ENCODE results near the gene PELI1. TPM values are rescaled to one million over a fixed set of nuclear protein-coding genes. Genes with fewer than 3 reads are reported as not detected.
"Not testable (repeated sequence)": the region's sequence is repeated elsewhere in the genome, so short reads cannot be mapped to it uniquely, and the experiment has no call there.

Gene PELI1
- total RNA-seq, 1 donor from 2014 or later: 33.8 TPM

- H3K27ac Mint-ChIP-seq: peak overlapping the region; percentile 13
- H3K4me3 Mint-ChIP-seq: no peak overlapping the region
- intact Hi-C loops (cut with micrococcal nuclease): no loop called here
- DNase-seq: no peak
- H3K9me3 Mint-ChIP-seq: no peaks in the 10 kb centered on the region
- no peaks in the 10 kb centered on the region for H3K27me3 Mint-ChIP-seq
- peaks cover 47% of the 10 kb centered on the region for H3K4me1 Mint-ChIP-seq
- peaks cover 54% of the 10 kb centered on the region for H3K36me3 Mint-ChIP-seq (ENCODE audit: low read depth)
Observed at GRCh38 chr2:64105670-64106461, 38.4 kb downstream of the PELI1 start.

- H3K4me3 Mint-ChIP-seq: no peak overlapping the region
- peaks cover 44% of the 10 kb centered on the region for H3K4me1 Mint-ChIP-seq
- H3K27me3 Mint-ChIP-seq: no peaks in the 10 kb centered on the region
- intact Hi-C loops (cut with micrococcal nuclease): no loop called here
- no peaks in the 10 kb centered on the region for H3K9me3 Mint-ChIP-seq
- DNase-seq: no peak
- H3K36me3 Mint-ChIP-seq (ENCODE audit: low read depth): peaks cover 53% of the 10 kb centered on the region
- no peak overlapping the region for H3K27ac Mint-ChIP-seq
Observed at GRCh38 chr2:64104933-64105332, 39.3 kb downstream of the PELI1 start.

DNA sequence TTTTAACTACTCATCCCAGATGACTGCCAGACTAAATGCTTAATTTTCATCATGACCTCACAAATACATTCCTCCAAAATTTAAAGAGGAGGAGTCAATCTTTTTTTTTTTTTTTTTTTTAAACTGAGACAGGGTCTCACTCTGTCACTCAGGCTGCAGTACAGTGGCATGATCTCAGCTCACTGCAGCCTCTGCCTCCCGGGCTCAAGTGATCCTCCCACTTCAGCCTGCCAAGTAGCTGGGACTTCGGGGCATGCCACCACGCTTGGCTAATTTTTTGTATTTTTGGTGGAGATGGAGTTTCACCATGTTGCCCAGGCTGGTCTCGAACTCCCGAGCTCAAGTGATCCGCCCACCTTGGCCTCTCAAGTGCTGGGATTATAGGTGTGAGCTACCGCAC, 41.5 kb downstream of the PELI1 start:
- H3K4me3 Mint-ChIP-seq; H3K27me3 Mint-ChIP-seq; intact Hi-C loops (cut with micrococcal nuclease); H3K9me3 Mint-ChIP-seq; DNase-seq: not testable (repeated sequence)
- H3K27ac Mint-ChIP-seq: peak overlapping the region; percentile 71
- peaks cover 62% of the 10 kb centered on the region for H3K36me3 Mint-ChIP-seq (ENCODE audit: low read depth)
- peaks cover 40% of the 10 kb centered on the region for H3K4me1 Mint-ChIP-seq

- H3K4me1 Mint-ChIP-seq: peaks cover 37% of the 10 kb centered on the region
- peaks cover under 1% of the 10 kb centered on the region for H3K9me3 Mint-ChIP-seq
- H3K27me3 Mint-ChIP-seq: no peaks in the 10 kb centered on the region
- intact Hi-C loops (cut with micrococcal nuclease): loop anchor here (1.0 to 2.0 kb wide), 11 partner anchors 13 to 225 kb away; partner anchors contain the start of gene PELI1
- H3K27ac Mint-ChIP-seq: peak overlapping the region; percentile 85
- peaks cover 65% of the 10 kb centered on the region for H3K36me3 Mint-ChIP-seq (ENCODE audit: low read depth)
- no peak for DNase-seq
- H3K4me3 Mint-ChIP-seq: peak overlapping the region; percentile 18
Observed at GRCh38 chr2:64101141-64101591, 43.1 kb downstream of the PELI1 start.

- Mint-ChIP-seq H3K4me1 (peaks cover 33% of the 10 kb centered on the region), H3K27ac (peak overlapping the region; percentile 85), H3K4me3 (peak overlapping the region; percentile 18), H3K36me3 (ENCODE audit: low read depth) (peaks cover 65% of the 10 kb centered on the region)
- not testable (repeated sequence) for DNase-seq, H3K27me3 Mint-ChIP-seq, H3K9me3 Mint-ChIP-seq
- intact Hi-C loops (cut with micrococcal nuclease): loop anchor here (2.0 kb wide), 1 partner anchor 36 kb away; no protein-coding TSS in a partner anchor
Observed at GRCh38 chr2:64100584-64100983, 43.6 kb downstream of the PELI1 start.

DNA sequence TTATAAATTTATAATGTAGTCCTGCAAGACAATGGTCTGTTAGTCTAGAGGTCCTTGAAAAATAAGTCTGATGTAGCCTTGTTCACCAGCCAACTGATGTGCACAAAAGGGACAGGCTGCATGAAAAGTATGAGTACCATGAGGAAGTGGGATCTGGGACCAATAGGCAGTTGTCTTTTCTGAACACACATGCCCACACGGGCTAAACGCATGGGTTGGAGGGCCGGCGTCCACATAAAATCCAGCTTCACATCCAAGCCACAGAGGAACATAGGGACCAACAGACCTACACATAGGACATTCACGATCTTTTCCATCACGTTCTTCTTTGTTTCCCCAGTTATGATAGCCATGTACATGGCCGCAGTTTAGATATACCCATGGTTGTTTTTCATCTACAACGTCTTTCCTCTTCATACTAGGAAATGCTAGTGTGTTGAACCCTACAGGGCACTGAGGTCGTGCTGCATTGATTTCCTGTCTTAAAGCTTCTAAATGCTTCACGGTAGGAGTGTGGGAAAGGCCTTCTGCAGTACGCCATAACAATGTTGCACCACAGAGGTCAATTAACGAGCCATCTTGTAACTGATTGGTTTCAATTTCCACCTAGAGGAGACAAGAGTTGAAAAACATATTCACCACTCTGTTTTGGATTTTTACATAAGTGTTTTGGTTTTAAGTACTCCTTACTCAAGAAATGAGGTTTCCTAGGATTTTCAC, 49.4 kb downstream of the PELI1 start:
- H3K4me1 Mint-ChIP-seq: peaks cover 15% of the 10 kb centered on the region
- H3K36me3 Mint-ChIP-seq (ENCODE audit: low read depth): peaks cover 73% of the 10 kb centered on the region
- H3K9me3 Mint-ChIP-seq: peaks cover 4% of the 10 kb centered on the region
- DNase-seq: no peak
- no peaks in the 10 kb centered on the region for H3K27me3 Mint-ChIP-seq
- intact Hi-C loops (cut with micrococcal nuclease): no loop called here
- no peak overlapping the region for H3K27ac Mint-ChIP-seq
- H3K4me3 Mint-ChIP-seq: no peak overlapping the region

DNA sequence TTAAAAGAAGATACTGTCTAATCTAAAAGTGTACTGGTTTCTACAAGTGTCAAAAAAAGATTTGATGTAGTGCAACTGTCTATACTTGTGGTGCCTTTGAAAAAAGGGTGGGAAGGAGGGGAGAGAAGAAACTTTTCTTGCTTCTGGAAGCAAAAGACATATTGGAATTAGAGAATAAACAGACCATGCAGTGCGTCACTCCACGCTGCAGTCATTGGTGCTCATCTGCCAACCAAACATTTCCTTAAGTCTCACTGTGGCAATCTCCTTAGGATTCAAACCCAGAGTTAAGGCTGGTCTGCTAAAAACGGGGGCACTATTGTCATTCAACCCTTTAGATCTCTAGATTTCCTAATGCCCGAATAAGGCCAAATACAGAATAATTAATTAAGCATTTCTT, 50.9 kb downstream of the PELI1 start:
- intact Hi-C loops (cut with micrococcal nuclease): no loop called here
- H3K4me1 Mint-ChIP-seq: peaks cover 11% of the 10 kb centered on the region
- DNase-seq: no peak
- no peak overlapping the region for H3K27ac Mint-ChIP-seq
- peaks cover 4% of the 10 kb centered on the region for H3K9me3 Mint-ChIP-seq
- no peak overlapping the region for H3K4me3 Mint-ChIP-seq
- H3K27me3 Mint-ChIP-seq: no peaks in the 10 kb centered on the region
- H3K36me3 Mint-ChIP-seq (ENCODE audit: low read depth): peaks cover 59% of the 10 kb centered on the region

DNA sequence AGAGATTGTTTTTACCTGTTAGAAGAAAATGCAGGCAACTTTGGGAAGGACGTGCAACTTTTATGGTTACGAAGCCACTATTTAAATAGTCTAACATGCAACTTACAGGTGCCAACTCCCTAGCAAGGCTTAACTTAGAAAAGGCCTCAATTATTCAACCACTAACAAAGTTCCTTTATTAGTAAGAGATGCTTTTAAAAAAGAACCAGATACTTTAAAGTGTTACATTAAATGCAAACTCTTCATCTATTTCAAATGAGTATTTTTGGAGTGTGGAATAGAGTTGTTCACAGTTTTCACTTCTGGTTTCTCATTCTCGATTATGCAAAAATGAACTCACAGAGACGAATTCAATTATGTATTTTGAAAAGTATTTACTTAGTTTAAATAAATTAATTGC, 51.7 kb downstream of the PELI1 start:
- peaks cover 9% of the 10 kb centered on the region for H3K4me1 Mint-ChIP-seq
- no peaks in the 10 kb centered on the region for H3K27me3 Mint-ChIP-seq
- no peak overlapping the region for H3K27ac Mint-ChIP-seq
- peaks cover 55% of the 10 kb centered on the region for H3K36me3 Mint-ChIP-seq (ENCODE audit: low read depth)
- DNase-seq: no peak
- no peak overlapping the region for H3K4me3 Mint-ChIP-seq
- peaks cover 4% of the 10 kb centered on the region for H3K9me3 Mint-ChIP-seq
- intact Hi-C loops (cut with micrococcal nuclease): no loop called here

- Mint-ChIP-seq H3K4me1 (peaks cover 11% of the 10 kb centered on the region), H3K36me3 (ENCODE audit: low read depth) (peaks cover 35% of the 10 kb centered on the region), H3K27me3 (no peaks in the 10 kb centered on the region), H3K4me3 (no peak overlapping the region), H3K27ac (no peak overlapping the region), H3K9me3 (no peaks in the 10 kb centered on the region)
- DNase-seq: no peak
- intact Hi-C loops (cut with micrococcal nuclease): no loop called here
Observed at GRCh38 chr2:64090264-64090663, 54.0 kb downstream of the PELI1 start.

DNA sequence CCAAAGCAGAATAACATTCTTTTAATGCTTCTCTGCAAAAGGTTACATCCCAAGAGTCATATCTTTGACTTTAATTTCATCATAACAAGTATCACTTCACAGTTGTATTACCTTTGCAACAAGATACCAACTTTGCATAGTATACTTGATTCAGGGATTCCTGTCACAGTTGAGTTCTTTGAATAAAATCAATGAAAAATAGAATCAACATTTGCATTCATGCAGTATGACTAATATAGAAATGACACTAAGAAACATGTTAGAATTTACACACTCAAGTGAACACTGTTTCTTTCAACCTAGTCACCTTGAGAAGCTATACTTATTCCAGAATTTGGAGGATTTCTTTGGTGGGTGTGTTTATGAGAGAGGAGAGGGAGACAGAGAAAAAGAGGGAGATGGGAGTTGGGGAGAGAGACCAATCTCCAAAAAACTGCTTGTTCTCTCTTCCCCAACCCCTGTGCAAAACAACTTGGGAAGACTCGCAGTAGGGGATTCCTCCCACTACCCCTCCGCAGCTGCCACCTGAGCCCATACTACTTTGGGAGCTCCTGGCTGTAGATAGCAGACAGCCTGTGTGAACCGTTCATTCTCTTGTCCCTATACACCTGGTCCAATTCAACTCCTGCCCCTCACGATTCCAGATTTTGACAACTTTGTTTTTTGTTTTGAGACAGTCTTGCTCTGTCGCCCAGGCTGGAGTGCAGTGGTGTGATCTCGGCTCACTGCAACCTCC, 57.7 kb downstream of the PELI1 start:
- peaks cover 5% of the 10 kb centered on the region for H3K27me3 Mint-ChIP-seq
- no peaks in the 10 kb centered on the region for H3K9me3 Mint-ChIP-seq
- DNase-seq: no peak
- no peak overlapping the region for H3K4me3 Mint-ChIP-seq
- H3K27ac Mint-ChIP-seq: no peak overlapping the region
- H3K4me1 Mint-ChIP-seq: peaks cover 9% of the 10 kb centered on the region
- peaks cover 16% of the 10 kb centered on the region for H3K36me3 Mint-ChIP-seq (ENCODE audit: low read depth)
- intact Hi-C loops (cut with micrococcal nuclease): no loop called here

DNA sequence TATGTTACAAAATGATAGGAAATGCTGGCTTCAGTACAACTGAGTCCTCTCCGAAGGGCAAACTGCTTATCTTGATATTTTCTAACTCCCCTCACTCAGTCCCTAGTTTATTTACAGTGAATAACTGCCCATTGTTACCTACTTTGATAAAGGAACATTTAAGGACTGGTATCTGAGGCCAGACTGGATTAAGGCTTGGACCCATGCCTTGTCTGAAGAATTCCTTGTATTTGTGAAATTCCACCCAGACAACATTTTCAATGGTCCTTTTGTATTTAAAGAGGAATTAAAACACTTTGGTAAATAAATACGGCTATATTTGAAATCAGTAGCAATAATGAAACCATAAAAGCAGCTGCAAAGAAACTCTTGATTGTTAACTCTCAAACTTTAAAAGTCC, 58.3 kb downstream of the PELI1 start:
- Mint-ChIP-seq H3K27ac (no peak overlapping the region), H3K4me1 (peaks cover 7% of the 10 kb centered on the region), H3K9me3 (no peaks in the 10 kb centered on the region), H3K4me3 (no peak overlapping the region), H3K27me3 (peaks cover 7% of the 10 kb centered on the region), H3K36me3 (ENCODE audit: low read depth) (peaks cover 10% of the 10 kb centered on the region)
- no peak for DNase-seq
- intact Hi-C loops (cut with micrococcal nuclease): no loop called here

DNA sequence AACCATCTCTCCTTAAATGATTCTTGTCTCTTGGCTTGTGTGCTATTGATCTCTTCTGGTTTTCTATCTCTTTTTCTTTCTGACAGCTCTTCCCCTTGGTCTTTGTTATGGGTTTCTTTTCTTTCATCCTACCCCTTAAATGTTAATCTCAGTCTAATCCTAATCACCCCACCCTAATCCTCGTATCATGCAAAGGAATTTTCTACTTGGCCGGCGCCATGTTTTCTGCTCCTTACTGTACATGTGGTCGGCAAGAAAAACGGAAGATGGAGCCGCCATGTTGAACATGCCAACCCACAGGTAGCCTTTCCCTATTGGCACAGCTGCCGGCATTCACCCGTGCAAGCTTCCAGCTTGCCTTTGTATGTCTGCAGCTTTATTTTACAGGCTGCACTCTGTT, 63.2 kb downstream of the PELI1 start:
- no peak overlapping the region for H3K27ac Mint-ChIP-seq
- no peak for DNase-seq
- H3K9me3 Mint-ChIP-seq: no peaks in the 10 kb centered on the region
- H3K27me3 Mint-ChIP-seq: peaks cover 16% of the 10 kb centered on the region
- intact Hi-C loops (cut with micrococcal nuclease): no loop called here
- H3K4me1 Mint-ChIP-seq: no peaks in the 10 kb centered on the region
- H3K4me3 Mint-ChIP-seq: no peak overlapping the region
- peaks cover 1% of the 10 kb centered on the region for H3K36me3 Mint-ChIP-seq (ENCODE audit: low read depth)

GRCh38 chr2:64080179-64080578, 64.0 kb downstream of the PELI1 start:
- H3K27me3 Mint-ChIP-seq: peaks cover 16% of the 10 kb centered on the region
- H3K4me1 Mint-ChIP-seq: no peaks in the 10 kb centered on the region
- peaks cover 1% of the 10 kb centered on the region for H3K36me3 Mint-ChIP-seq (ENCODE audit: low read depth)
- no peak for DNase-seq
- no peaks in the 10 kb centered on the region for H3K9me3 Mint-ChIP-seq
- intact Hi-C loops (cut with micrococcal nuclease): no loop called here
- no peak overlapping the region for H3K27ac Mint-ChIP-seq
- no peak overlapping the region for H3K4me3 Mint-ChIP-seq

DNA sequence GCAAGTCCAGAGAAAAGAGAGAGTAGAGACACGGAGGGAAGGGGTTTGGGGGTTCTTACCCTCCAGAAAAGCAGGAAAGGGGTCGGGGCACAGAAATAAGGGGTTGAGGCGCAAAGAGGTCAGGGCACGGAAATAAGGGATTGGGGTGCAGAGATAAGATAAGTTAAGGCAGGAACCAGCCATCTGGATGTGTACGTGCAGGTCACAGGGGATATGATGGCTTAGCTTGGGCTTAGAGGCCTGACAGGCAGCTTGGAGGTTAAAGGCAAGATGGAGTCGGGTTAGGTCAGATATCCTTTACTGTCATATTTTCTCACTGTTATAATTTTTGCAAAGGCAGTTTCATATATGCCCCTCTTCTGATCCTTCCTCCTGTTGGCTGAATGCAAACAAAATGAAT, 64.5 kb downstream of the PELI1 start:
- peaks cover 16% of the 10 kb centered on the region for H3K27me3 Mint-ChIP-seq
- H3K4me1 Mint-ChIP-seq; DNase-seq; H3K9me3 Mint-ChIP-seq; H3K27ac Mint-ChIP-seq; H3K4me3 Mint-ChIP-seq; H3K36me3 Mint-ChIP-seq (ENCODE audit: low read depth); intact Hi-C loops (cut with micrococcal nuclease): not testable (repeated sequence)
